ENCODE results near the gene SPHK1.

DNA sequence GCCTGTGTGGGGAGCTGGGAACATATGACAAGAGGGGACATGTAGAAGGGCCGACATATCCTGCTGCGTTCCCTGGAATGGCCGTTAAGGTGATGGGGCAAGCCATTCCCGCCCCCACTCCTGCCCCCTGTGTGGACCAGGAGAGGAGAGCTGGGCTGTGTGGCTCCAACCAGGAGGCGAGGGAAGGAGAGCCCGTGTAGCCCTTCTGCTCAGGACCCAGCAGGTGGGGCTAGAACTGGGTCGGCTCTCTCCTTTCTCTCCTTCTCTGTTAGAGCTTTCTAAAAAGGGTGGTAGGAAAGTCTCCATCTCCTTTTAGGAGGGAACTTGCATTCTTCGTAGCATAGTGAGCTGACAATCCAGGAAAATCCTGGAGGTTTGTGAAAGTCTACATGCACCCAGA lies 12.8 kb downstream of the SPHK1 start:
- TF ChIP-seq, protein P1, sequence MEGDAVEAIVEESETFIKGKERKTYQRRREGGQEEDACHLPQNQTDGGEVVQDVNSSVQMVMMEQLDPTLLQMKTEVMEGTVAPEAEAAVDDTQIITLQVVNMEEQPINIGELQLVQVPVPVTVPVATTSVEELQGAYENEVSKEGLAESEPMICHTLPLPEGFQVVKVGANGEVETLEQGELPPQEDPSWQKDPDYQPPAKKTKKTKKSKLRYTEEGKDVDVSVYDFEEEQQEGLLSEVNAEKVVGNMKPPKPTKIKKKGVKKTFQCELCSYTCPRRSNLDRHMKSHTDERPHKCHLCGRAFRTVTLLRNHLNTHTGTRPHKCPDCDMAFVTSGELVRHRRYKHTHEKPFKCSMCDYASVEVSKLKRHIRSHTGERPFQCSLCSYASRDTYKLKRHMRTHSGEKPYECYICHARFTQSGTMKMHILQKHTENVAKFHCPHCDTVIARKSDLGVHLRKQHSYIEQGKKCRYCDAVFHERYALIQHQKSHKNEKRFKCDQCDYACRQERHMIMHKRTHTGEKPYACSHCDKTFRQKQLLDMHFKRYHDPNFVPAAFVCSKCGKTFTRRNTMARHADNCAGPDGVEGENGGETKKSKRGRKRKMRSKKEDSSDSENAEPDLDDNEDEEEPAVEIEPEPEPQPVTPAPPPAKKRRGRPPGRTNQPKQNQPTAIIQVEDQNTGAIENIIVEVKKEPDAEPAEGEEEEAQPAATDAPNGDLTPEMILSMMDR (IDR thresholded peaks at IDR 0.05): no peak
- TF ChIP-seq POLR2AphosphoS5 (IDR thresholded peaks at IDR 0.05) (no peak), EP300 (IDR thresholded peaks at IDR 0.05) (no peak), POLR2A (IDR thresholded peaks at IDR 0.05) (no peak)
